ENCODE results near the gene PARD6G. TPM values are rescaled to one million over a fixed set of nuclear protein-coding genes. Genes with fewer than 3 reads are reported as not detected.

Gene PARD6G
- total and polyA plus RNA-seq, 7 donors: 1.2 to 13.0 (median 7.8) TPM; not detected in 1

DNA sequence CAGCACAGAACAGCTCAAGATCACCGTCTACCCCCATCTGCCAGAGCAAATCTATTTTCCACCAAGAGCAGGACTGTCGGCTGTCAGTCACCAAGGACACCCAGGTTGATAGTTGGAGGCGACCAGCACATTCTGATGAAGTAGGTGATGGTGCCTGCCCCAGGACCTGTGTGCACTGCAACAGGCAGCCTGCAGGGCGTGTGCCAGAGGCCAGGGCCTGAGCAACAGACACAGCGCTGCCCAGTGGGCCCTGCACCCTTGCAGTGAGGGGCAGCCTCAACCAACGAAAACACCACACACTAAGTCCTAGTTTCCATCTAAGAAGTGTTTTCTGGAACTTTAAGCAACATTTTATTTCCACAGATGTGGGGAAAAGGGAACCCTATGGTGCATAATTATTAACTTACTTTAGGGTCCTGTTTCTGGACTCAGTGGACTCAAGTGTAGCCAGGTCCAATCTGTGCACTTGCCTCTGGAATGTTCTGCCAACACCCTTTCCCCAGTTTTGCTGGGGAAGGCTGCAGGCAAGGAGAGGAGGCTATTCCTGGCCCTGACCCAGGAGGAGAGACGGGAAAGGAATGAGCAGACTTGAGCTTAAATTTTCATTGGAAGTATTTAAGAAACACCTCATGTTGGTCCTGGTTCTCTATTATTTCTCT lies 76.8 kb downstream of the PARD6G start:
- Histone ChIP-seq H3K9me3 (no peaks in the 10 kb centered on the region), H3K27me3 (no peaks in the 10 kb centered on the region), H3K27ac (peak overlapping the region in 2 of 4 donors; percentile 36 to 61), H3K4me1 (peaks cover 0 to 17% (median 0%) of the 10 kb centered on the region in 4 donors), H3K4me3 (peak overlapping the region in 1 of 4 donors; percentile 44), H3K36me3 (no peaks in the 10 kb centered on the region)
- no peak for DNase-seq
- intact Hi-C loops (cut with DNase I): loop anchor here (2.0 kb wide), 1 partner anchor 76 kb away; the partner anchor contains the start of gene PARD6G
- 86 to 88% methylated on average over 7 of the region's 7 CpGs for WGBS, 2 donors
- TF ChIP-seq EP300 (IDR thresholded peaks at IDR 0.05) (no peak), POLR2A (IDR thresholded peaks at IDR 0.05) (no peak), POLR2AphosphoS5 (IDR thresholded peaks at IDR 0.05) (no peak)
- TF ChIP-seq, protein P1, sequence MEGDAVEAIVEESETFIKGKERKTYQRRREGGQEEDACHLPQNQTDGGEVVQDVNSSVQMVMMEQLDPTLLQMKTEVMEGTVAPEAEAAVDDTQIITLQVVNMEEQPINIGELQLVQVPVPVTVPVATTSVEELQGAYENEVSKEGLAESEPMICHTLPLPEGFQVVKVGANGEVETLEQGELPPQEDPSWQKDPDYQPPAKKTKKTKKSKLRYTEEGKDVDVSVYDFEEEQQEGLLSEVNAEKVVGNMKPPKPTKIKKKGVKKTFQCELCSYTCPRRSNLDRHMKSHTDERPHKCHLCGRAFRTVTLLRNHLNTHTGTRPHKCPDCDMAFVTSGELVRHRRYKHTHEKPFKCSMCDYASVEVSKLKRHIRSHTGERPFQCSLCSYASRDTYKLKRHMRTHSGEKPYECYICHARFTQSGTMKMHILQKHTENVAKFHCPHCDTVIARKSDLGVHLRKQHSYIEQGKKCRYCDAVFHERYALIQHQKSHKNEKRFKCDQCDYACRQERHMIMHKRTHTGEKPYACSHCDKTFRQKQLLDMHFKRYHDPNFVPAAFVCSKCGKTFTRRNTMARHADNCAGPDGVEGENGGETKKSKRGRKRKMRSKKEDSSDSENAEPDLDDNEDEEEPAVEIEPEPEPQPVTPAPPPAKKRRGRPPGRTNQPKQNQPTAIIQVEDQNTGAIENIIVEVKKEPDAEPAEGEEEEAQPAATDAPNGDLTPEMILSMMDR (IDR thresholded peaks at IDR 0.05): no peak

DNA sequence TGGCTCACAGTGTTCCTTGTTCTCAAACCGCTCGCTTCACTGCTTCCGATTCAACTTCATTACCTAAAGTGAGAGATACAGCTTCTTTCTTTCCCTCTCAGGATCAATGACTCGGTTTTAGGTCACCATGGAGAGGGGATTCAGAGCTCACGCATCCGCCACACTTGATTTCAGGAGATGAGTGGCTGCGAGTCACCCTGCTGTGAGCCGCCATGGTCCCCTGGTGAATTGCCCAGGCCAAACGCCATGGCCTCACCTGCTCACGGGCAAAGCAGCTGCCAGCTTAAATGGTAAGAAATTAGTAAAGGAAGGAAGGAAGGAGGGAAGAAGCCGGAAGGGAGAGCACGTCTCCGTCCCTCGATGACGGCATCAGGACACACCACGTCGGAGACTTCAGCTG lies 77.7 kb downstream of the PARD6G start:
- Histone ChIP-seq H3K27me3 (no peaks in the 10 kb centered on the region), H3K36me3 (no peaks in the 10 kb centered on the region), H3K4me3 (no peak overlapping the region), H3K27ac (no peak overlapping the region), H3K9me3 (peaks cover 0 to 4% (median 2%) of the 10 kb centered on the region in 4 donors), H3K4me1 (peaks cover 0 to 17% (median 0%) of the 10 kb centered on the region in 4 donors)
- 91% methylated on average over 17 of the region's 17 CpGs for WGBS, 2 donors
- no peak for TF ChIP-seq EP300 (IDR thresholded peaks at IDR 0.05)
- TF ChIP-seq, protein P1 (IDR thresholded peaks at IDR 0.05): no peak
- TF ChIP-seq POLR2A (IDR thresholded peaks at IDR 0.05): no peak
- no peak for TF ChIP-seq POLR2AphosphoS5 (IDR thresholded peaks at IDR 0.05)
- intact Hi-C loops (cut with DNase I): loop anchor here (2.0 kb wide), 1 partner anchor 77 kb away; the partner anchor contains the start of gene PARD6G
- DNase-seq: no peak

DNA sequence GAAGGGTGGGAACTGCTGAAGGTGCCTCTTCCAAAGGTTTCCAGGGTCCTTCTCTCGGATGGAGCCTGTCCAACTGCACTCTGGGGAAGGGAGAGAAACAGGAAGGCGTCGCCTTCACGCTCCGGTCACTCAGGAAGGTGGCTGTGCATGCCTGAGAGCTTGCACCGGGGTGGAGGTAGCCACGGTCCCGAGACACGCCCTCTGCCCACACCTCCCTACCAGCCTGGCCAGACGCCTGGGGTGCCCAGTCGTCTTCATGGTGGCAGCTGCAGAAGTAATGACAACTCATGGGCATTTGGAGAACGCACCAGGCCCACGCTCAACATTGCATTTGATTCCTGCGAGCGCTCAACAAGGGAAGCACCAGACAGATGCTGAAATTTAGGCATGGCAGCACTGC lies 78.3 kb downstream of the PARD6G start:
- 86 to 87% methylated on average over 15 of the region's 15 CpGs for WGBS, 2 donors

DNA sequence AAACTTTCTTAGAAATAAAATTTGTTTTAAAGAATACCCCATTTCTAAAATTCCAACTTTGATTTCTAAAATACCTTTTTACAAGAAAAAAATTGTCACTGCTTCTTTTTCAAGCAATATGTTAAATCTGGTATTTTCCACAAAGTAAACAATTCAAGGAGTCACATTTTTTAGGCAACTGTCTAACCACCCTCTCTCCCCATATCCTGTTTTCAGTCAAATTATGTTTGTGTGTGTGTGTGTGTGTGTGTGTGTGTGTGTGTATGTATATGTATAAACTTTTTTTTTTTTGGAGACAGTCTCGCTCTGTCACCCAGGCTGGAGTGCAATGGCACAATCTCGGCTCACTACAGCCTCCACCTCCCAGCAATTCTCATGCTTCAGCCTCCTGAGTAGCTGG lies 79.0 kb downstream of the PARD6G start:
- Histone ChIP-seq H3K27ac (no peak overlapping the region), H3K9me3 (peaks cover 0 to 4% (median 2%) of the 10 kb centered on the region in 4 donors), H3K4me3 (no peak overlapping the region), H3K4me1 (peaks cover 0 to 17% (median 0%) of the 10 kb centered on the region in 4 donors), H3K36me3 (no peaks in the 10 kb centered on the region), H3K27me3 (no peaks in the 10 kb centered on the region)
- DNase-seq: no peak
- WGBS, 2 donors: 73 to 82% methylated on average over 2 of the region's 2 CpGs
- intact Hi-C loops (cut with DNase I): no loop called here
- TF ChIP-seq EP300 (IDR thresholded peaks at IDR 0.05) (no peak), POLR2AphosphoS5 (IDR thresholded peaks at IDR 0.05) (no peak), POLR2A (IDR thresholded peaks at IDR 0.05) (no peak)
- TF ChIP-seq, protein P1 (IDR thresholded peaks at IDR 0.05): no peak

More for the DNA sequence above, 78.3 kb downstream of the PARD6G start:
- intact Hi-C loops (cut with DNase I): no loop called here
- Histone ChIP-seq H3K36me3 (no peaks in the 10 kb centered on the region), H3K4me1 (peaks cover 0 to 17% (median 0%) of the 10 kb centered on the region in 4 donors), H3K4me3 (no peak overlapping the region), H3K9me3 (peaks cover 0 to 4% (median 2%) of the 10 kb centered on the region in 4 donors), H3K27ac (no peak overlapping the region), H3K27me3 (no peaks in the 10 kb centered on the region)
- TF ChIP-seq, protein P1 (IDR thresholded peaks at IDR 0.05): no peak
- DNase-seq: no peak

All from sigmoid colon (tissue), 7 donors.